HG03521 (cell line): ENCODE results near the gene EYA3.
"Not testable (repeated sequence)": the region's sequence is repeated elsewhere in the genome, so short reads cannot be mapped to it uniquely, and the experiment has no call there.

Experiments used
- ATAC-seq: cut with Tn5 transposase; IDR thresholded peaks from one replicate; pipeline ENCODE4 v1.9.1; 2021; ENCODE audit warnings: mild to moderate bottlenecking, moderate library complexity; ENCODE audit not compliant: unreplicated experiment

The EYA3 gene

DNA sequence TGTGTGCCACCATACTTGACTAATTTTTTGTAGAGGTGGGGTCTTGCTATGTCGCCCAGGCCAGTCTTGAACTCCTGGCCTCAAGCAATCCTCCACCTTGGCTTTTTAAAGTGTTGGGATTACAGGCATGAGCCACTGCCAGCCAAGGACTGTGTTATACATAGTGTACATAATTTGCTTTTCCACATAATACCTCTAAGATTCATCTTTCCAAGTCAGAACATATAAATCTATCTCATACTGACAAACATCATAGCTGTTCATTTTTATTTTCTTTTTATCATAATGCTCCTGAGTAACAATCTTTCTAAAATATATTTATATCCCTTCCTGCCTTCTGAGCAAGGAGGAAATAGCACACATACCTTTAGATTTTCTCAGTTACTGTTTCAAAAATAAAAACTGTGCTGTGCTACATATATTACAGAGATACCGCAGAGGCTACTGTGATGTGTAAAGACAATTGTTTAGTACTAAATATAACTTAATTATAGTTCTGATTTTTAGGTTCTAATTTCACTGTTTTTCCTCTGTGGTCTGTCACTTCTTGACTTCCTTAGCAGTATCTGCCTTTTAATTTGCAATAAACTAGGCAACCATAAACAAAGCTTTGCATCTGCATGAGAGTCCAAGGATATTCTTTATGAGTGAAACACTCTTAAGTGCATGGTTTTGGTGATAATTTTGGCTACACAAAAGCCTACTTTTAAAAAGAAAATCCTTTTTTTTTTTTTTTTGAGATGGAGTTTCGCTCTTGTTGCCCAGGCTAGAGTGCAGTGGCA is 59.3 kb downstream of the EYA3 start:
- no peak for ATAC-seq

DNA sequence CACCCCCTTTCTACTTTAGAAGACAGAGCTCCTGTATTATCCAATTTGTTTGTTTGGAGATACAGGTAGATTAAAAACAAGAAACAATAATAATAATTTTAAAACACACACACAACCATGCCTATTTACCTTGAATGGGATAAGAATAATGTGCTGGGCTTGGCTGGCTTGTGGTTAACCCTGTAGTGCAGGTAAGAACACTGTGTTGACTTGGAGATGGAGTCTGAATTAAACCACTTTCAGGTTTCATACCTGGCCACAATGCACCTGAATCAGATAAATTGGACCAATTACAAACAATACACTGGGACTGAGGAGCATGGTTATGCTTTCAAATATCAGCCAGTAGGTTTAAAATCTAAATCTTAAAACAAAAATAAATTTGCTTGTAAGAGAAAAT is 60.8 kb downstream of the EYA3 start:
- ATAC-seq: no peak

DNA sequence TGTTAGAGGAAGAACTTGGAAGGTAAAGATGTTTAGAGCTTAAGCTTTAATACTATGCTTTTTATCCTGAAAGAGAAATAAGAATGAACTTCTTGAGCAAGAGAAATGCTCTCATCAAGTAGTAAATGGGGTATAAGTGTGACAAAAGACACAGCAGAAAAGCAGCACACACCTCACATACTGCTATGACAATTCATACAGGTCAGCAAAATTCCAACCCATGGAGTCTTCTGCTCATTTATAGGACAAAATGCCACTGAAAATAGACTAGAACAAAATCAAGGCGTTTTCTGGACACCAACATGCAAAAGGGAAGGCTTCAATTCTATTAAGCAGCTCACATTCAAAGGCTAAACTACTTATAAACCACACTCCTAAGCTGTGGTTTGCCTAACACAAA is 61.2 kb downstream of the EYA3 start:
- no peak for ATAC-seq

GRCh38 chr1:28026329-28026728 is 62.1 kb downstream of the EYA3 start:
- ATAC-seq: no peak

DNA sequence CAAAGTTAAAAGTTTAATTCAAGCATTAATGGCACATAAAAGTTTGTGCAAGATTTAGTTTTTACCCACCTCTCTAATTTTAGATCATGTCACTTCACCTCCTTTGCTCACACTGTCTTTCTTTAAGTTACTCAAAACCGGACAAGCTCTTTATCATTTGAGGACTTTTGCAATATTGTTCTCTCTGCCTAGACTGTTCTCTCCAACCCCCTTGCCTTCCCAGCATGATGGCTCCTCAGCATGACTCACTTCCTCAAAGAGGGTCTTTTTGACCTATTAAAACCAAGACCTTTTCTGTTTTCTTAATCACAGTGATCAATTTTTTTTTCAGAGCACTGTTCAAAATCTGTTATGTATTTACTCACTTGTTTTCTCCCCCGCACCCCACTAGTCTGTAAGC is 67.3 kb downstream of the EYA3 start:
- ATAC-seq: no peak

GRCh38 chr1:28010969-28011368 is 77.4 kb downstream of the EYA3 start:
- ATAC-seq: no peak

GRCh38 chr1:28003117-28003516 is 85.3 kb downstream of the EYA3 start:
- not testable (repeated sequence) for ATAC-seq

GRCh38 chr1:28002600-28002999 is 85.8 kb downstream of the EYA3 start:
- ATAC-seq: no peak

- no peak for ATAC-seq
Measured at GRCh38 chr1:27999055-27999454, 89.4 kb downstream of the EYA3 start.

- not testable (repeated sequence) for ATAC-seq
Measured at GRCh38 chr1:27994526-27994925, 93.9 kb downstream of the EYA3 start.

DNA sequence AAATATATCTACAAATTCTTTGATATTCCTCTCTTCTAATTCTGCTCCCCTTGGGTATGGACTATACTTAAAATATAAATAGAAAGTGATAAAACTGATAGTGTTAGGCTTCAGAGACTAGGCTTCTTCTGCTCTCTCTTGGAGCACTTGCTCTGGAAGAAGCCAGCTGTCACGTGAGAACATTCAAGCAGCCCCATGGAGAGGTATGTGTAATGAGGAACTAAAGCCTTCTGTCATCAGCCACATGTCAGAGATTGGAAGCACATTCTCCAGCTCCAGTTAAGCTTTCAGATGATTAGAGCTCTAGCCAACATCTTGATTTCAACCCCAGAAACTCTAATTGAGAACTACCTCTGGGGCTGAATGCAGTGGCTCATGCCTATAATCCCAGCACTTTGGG is 94.3 kb downstream of the EYA3 start:
- no peak for ATAC-seq

- ATAC-seq: no peak
Measured at GRCh38 chr1:27993241-27993640, 95.2 kb downstream of the EYA3 start.

- ATAC-seq: no peak
Measured at GRCh38 chr1:27992276-27992675, 96.1 kb downstream of the EYA3 start.

GRCh38 chr1:27990920-27991537 is 97.4 kb downstream of the EYA3 start:
- ATAC-seq: no peak

DNA sequence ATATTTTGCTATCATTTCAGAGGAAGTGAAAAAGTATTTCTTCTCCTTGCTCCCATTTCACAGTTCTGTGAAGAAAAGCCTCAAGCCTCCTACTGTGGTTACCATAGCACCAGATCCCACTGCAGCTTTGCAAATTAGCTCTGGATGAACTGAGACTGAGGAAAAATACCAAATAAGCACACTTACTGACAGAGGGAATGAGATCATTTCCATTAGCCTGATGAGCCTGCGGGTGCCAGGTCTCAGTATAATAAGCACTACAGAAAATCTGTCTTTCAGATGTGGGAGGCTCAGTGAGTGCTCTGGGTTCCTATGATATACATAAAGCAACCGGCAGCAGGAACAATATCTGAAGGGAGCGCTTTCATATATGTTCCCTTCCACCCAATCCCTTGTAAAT is 107.3 kb downstream of the EYA3 start:
- no peak for ATAC-seq

DNA sequence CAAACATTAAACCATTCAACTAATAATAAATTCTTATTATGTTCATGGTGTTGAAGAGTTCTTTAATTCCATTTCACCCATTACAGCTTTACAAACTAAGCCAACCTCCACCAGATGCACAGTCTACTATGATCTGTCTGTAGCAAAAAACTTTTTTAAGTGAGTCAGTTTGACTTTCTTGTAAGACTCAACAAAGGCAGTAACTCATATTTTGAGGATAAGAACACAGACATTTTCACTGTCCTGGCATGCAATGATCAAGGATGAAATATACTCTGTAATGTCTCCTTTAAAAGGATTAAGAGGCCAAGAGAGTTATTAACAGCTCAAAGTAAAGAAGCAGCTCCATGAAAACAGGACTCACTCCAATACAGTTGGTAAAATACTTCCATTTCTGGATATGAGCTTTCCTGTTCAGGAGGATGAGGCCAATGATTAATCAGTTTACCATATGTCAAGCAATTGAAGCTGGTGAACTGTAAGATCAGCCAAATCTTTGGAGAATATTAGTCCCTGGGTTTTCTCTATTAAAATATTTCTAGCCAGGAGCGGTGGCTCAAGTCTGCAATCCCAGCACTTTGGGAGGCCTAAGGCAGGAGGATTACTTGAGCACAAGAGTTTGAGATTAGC is 108.1 kb downstream of the EYA3 start:
- no peak for ATAC-seq

DNA sequence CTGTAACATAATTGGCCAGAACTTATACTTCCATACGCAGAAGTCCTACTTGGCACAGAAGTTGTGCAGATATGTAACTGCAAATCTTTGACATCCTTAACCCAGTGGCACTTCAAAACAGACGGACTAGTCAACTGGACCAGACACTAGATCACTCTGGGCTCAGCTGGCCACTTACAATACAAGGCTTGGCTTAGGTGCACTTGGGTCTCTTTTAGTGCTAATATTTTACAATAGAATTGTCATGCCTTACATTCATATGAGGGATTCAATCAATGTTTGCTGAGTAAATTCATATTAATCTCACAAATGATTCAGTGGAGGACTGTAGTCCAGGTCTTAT is 108.6 kb downstream of the EYA3 start:
- no peak for ATAC-seq

- no peak for ATAC-seq
Measured at GRCh38 chr1:27979151-27979858, 109.1 kb downstream of the EYA3 start.

GRCh38 chr1:27974417-27974781 is 114.0 kb downstream of the EYA3 start:
- no peak for ATAC-seq

GRCh38 chr1:27973771-27974416 is 114.5 kb downstream of the EYA3 start:
- no peak for ATAC-seq

- no peak for ATAC-seq
Measured at GRCh38 chr1:27972141-27972540, 116.3 kb downstream of the EYA3 start.
